ENCODE data around the gene MAP7.
"Not testable (repeated sequence)": the region's sequence is repeated elsewhere in the genome, so short reads cannot be mapped to it uniquely, and the experiment has no call there.

The MAP7 gene

GRCh38 chr6:136467186-136467585 lies 83.0 kb downstream of the MAP7 start:
- Mint-ChIP-seq H3K27ac (no peak overlapping the region), H3K27me3 (peaks cover 9% of the 10 kb centered on the region), H3K4me3 (no peak overlapping the region), H3K36me3 (ENCODE audit: low read depth) (no peaks in the 10 kb centered on the region), H3K9me3 (no peaks in the 10 kb centered on the region), H3K4me1 (peaks cover 7% of the 10 kb centered on the region)
- no peak for DNase-seq
- no peak for ATAC-seq

- H3K4me3 Mint-ChIP-seq, result no peak overlapping the region
- DNase-seq (no peak), ATAC-seq (no peak)
- peaks cover 9% of the 10 kb centered on the region for H3K27me3 Mint-ChIP-seq
- no peak overlapping the region for H3K27ac Mint-ChIP-seq
- no peaks in the 10 kb centered on the region for H3K36me3 Mint-ChIP-seq (ENCODE audit: low read depth)
- no peaks in the 10 kb centered on the region for H3K9me3 Mint-ChIP-seq
- peaks cover 7% of the 10 kb centered on the region for H3K4me1 Mint-ChIP-seq
Measured at GRCh38 chr6:136466777-136467176, 83.4 kb downstream of the MAP7 start.

- ATAC-seq (no peak), DNase-seq (no peak)
- Mint-ChIP-seq H3K4me1 (peaks cover 7% of the 10 kb centered on the region), H3K36me3 (ENCODE audit: low read depth) (no peaks in the 10 kb centered on the region), H3K9me3 (no peaks in the 10 kb centered on the region), H3K27ac (no peak overlapping the region), H3K27me3 (peaks cover 9% of the 10 kb centered on the region), H3K4me3 (no peak overlapping the region)
Measured at GRCh38 chr6:136465766-136466303, 84.4 kb downstream of the MAP7 start.

GRCh38 chr6:136464874-136465273 lies 85.3 kb downstream of the MAP7 start:
- H3K27ac Mint-ChIP-seq, result no peak overlapping the region
- ATAC-seq, result no peak
- peaks cover 9% of the 10 kb centered on the region for H3K27me3 Mint-ChIP-seq
- H3K9me3 Mint-ChIP-seq, result no peaks in the 10 kb centered on the region
- no peaks in the 10 kb centered on the region for H3K36me3 Mint-ChIP-seq (ENCODE audit: low read depth)
- no peak overlapping the region for H3K4me3 Mint-ChIP-seq
- peaks cover 7% of the 10 kb centered on the region for H3K4me1 Mint-ChIP-seq
- DNase-seq, result no peak

GRCh38 chr6:136464148-136464547 lies 86.1 kb downstream of the MAP7 start:
- ATAC-seq (no peak), DNase-seq (no peak)
- no peaks in the 10 kb centered on the region for H3K9me3 Mint-ChIP-seq
- H3K4me3 Mint-ChIP-seq, result no peak overlapping the region
- peaks cover 6% of the 10 kb centered on the region for H3K27me3 Mint-ChIP-seq
- no peaks in the 10 kb centered on the region for H3K36me3 Mint-ChIP-seq (ENCODE audit: low read depth)
- H3K27ac Mint-ChIP-seq, result no peak overlapping the region
- H3K4me1 Mint-ChIP-seq, result peaks cover 7% of the 10 kb centered on the region

- Mint-ChIP-seq H3K27ac (no peak overlapping the region), H3K9me3 (no peaks in the 10 kb centered on the region), H3K36me3 (ENCODE audit: low read depth) (no peaks in the 10 kb centered on the region), H3K4me3 (no peak overlapping the region), H3K27me3 (peaks cover 6% of the 10 kb centered on the region), H3K4me1 (peaks cover 7% of the 10 kb centered on the region)
- ATAC-seq, result no peak
- no peak for DNase-seq
Measured at GRCh38 chr6:136463743-136464142, 86.5 kb downstream of the MAP7 start.

- no peak for DNase-seq
- Mint-ChIP-seq H3K27ac (no peak overlapping the region), H3K9me3 (no peaks in the 10 kb centered on the region), H3K4me1 (no peaks in the 10 kb centered on the region), H3K36me3 (ENCODE audit: low read depth) (no peaks in the 10 kb centered on the region), H3K27me3 (peaks cover 6% of the 10 kb centered on the region), H3K4me3 (no peak overlapping the region)
- no peak for ATAC-seq
Measured at GRCh38 chr6:136446579-136447187, 103.5 kb downstream of the MAP7 start.

GRCh38 chr6:136446145-136446544 lies 104.1 kb downstream of the MAP7 start:
- no peak overlapping the region for H3K4me3 Mint-ChIP-seq
- ATAC-seq, result no peak
- H3K27me3 Mint-ChIP-seq, result peaks cover 6% of the 10 kb centered on the region
- H3K36me3 Mint-ChIP-seq (ENCODE audit: low read depth), result no peaks in the 10 kb centered on the region
- no peaks in the 10 kb centered on the region for H3K4me1 Mint-ChIP-seq
- H3K27ac Mint-ChIP-seq, result no peak overlapping the region
- no peaks in the 10 kb centered on the region for H3K9me3 Mint-ChIP-seq
- DNase-seq, result no peak

GRCh38 chr6:136445063-136445462 lies 105.2 kb downstream of the MAP7 start:
- H3K4me3 Mint-ChIP-seq, result no peak overlapping the region
- no peaks in the 10 kb centered on the region for H3K36me3 Mint-ChIP-seq (ENCODE audit: low read depth)
- no peak overlapping the region for H3K27ac Mint-ChIP-seq
- DNase-seq (no peak), ATAC-seq (no peak)
- no peaks in the 10 kb centered on the region for H3K4me1 Mint-ChIP-seq
- H3K27me3 Mint-ChIP-seq, result peaks cover 6% of the 10 kb centered on the region
- no peaks in the 10 kb centered on the region for H3K9me3 Mint-ChIP-seq

- Mint-ChIP-seq H3K27ac (no peak overlapping the region), H3K36me3 (ENCODE audit: low read depth) (no peaks in the 10 kb centered on the region), H3K27me3 (no peaks in the 10 kb centered on the region), H3K4me3 (no peak overlapping the region), H3K9me3 (no peaks in the 10 kb centered on the region), H3K4me1 (no peaks in the 10 kb centered on the region)
- ATAC-seq, result no peak
- DNase-seq, result no peak
Measured at GRCh38 chr6:136440203-136440602, 110.0 kb downstream of the MAP7 start.

- ATAC-seq, result no peak
- Mint-ChIP-seq H3K9me3 (no peaks in the 10 kb centered on the region), H3K27ac (no peak overlapping the region), H3K4me3 (no peak overlapping the region), H3K36me3 (ENCODE audit: low read depth) (no peaks in the 10 kb centered on the region), H3K27me3 (no peaks in the 10 kb centered on the region), H3K4me1 (no peaks in the 10 kb centered on the region)
- no peak for DNase-seq
Measured at GRCh38 chr6:136439514-136440190, 110.6 kb downstream of the MAP7 start.

- no peak for ATAC-seq
Measured at GRCh38 chr6:136438441-136438840, 111.8 kb downstream of the MAP7 start.

GRCh38 chr6:136437246-136437645 lies 113.0 kb downstream of the MAP7 start:
- DNase-seq (no peak), ATAC-seq (no peak)
- no peaks in the 10 kb centered on the region for H3K36me3 Mint-ChIP-seq (ENCODE audit: low read depth)
- no peaks in the 10 kb centered on the region for H3K27me3 Mint-ChIP-seq
- no peaks in the 10 kb centered on the region for H3K9me3 Mint-ChIP-seq
- H3K4me3 Mint-ChIP-seq, result no peak overlapping the region
- H3K27ac Mint-ChIP-seq, result no peak overlapping the region
- no peaks in the 10 kb centered on the region for H3K4me1 Mint-ChIP-seq

More at GRCh38 chr6:136438441-136438840, 111.8 kb downstream of the MAP7 start:
- Mint-ChIP-seq H3K27ac (no peak overlapping the region), H3K9me3 (no peaks in the 10 kb centered on the region), H3K4me3 (no peak overlapping the region), H3K36me3 (ENCODE audit: low read depth) (no peaks in the 10 kb centered on the region), H3K27me3 (no peaks in the 10 kb centered on the region), H3K4me1 (no peaks in the 10 kb centered on the region)
- no peak for DNase-seq

GRCh38 chr6:136435101-136435500 lies 115.1 kb downstream of the MAP7 start:
- ATAC-seq (no peak), DNase-seq (no peak)
- Mint-ChIP-seq H3K9me3 (no peaks in the 10 kb centered on the region), H3K27ac (no peak overlapping the region), H3K27me3 (peaks cover 3% of the 10 kb centered on the region), H3K4me1 (no peaks in the 10 kb centered on the region), H3K36me3 (ENCODE audit: low read depth) (no peaks in the 10 kb centered on the region), H3K4me3 (no peak overlapping the region)

- H3K36me3 Mint-ChIP-seq (ENCODE audit: low read depth); ATAC-seq; H3K27me3 Mint-ChIP-seq; H3K4me3 Mint-ChIP-seq; H3K4me1 Mint-ChIP-seq; H3K9me3 Mint-ChIP-seq; DNase-seq; H3K27ac Mint-ChIP-seq: not testable (repeated sequence)
Measured at GRCh38 chr6:136431306-136431705, 118.9 kb downstream of the MAP7 start.
